ENCODE data around the gene RMND5A.
"Not testable (repeated sequence)": the region's sequence is repeated elsewhere in the genome, so short reads cannot be mapped to it uniquely, and the experiment has no call there.

The RMND5A gene

DNA sequence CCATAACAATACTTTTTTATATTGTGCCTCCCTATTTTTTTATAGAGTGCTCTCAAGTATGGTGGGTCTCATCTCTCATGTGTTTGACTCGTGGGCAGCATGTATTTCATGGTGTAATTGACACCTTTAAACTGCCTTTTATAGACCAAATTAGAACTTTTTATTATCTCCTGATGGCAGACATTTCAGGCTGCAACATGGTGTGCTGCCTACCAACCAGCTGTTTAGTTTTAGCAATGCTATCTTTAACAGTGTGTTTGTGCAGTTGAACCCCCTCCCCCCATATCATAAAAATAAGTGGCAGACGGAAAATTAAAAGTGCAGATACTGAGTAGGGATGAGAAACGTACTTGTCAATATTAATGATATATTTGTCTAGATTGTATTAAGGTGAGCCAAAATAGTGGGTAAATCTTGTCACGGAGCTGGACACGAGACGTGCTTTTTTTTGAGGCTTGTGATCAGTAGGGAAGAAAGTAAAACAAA is 12.0 kb downstream of the RMND5A start:
- H3K4me3 ChIP-seq (ENCODE audit: low read depth, low read length) = not testable (repeated sequence)

- H3K4me3 ChIP-seq (ENCODE audit: low read depth, low read length) = not testable (repeated sequence)
Observed at GRCh38 chr2:86732837-86733236, 12.7 kb downstream of the RMND5A start.

GRCh38 chr2:86733528-86733927 is 13.4 kb downstream of the RMND5A start:
- not testable (repeated sequence) for H3K4me3 ChIP-seq (ENCODE audit: low read depth, low read length)

DNA sequence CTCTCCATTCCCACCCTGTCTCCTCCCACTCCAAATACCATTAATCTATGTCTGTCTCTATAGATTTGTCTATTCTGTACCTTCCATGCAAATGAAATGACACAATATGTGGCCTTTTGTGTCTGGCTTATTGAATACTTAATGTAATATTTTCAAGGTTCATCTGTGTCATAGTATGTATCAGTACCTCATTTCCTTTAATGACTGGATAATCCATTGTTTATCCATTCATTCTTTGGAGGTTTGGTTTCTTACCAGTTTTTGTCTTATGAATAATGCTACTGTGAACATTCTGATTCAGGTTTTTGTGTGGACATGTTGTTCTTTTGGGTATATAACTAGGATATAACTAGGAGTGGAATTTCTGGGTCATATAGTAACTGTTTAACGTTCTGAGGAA is 14.8 kb downstream of the RMND5A start:
- H3K4me3 ChIP-seq (ENCODE audit: low read depth, low read length) = not testable (repeated sequence)

GRCh38 chr2:86739485-86739884 is 19.4 kb downstream of the RMND5A start:
- H3K4me3 ChIP-seq (ENCODE audit: low read depth, low read length) = not testable (repeated sequence)

GRCh38 chr2:86739889-86740288 is 19.8 kb downstream of the RMND5A start:
- not testable (repeated sequence) for H3K4me3 ChIP-seq (ENCODE audit: low read depth, low read length)

DNA sequence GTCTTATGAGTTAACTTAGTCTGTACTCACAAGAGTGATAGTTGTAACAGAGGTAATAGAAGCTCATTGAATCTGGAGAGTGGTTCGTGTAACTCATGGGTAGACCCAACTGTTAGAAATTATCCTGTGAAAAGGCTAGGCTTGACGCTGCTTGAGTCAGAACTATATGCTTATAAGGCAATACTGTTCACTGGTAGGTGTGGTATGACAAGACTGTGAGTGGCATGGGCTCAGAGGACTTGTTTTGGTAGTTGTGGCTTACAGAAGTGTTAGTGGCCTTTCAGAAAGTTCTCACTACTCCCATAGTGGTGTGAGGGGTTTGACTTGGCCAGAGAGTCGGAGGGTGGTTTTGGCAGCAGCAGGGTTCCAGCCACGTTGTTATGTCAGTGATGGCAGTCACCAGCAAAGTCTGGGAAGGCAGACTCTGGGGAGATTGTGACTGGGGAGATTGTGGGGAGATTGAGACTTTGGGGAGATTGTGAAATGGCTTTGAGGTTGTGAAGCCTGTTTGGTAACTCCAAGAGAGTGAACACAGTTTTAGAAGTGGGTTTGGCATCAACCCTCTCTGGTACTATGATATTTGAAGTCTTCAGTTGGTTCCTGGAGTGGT is 21.9 kb downstream of the RMND5A start:
- not testable (repeated sequence) for H3K4me3 ChIP-seq (ENCODE audit: low read depth, low read length)

DNA sequence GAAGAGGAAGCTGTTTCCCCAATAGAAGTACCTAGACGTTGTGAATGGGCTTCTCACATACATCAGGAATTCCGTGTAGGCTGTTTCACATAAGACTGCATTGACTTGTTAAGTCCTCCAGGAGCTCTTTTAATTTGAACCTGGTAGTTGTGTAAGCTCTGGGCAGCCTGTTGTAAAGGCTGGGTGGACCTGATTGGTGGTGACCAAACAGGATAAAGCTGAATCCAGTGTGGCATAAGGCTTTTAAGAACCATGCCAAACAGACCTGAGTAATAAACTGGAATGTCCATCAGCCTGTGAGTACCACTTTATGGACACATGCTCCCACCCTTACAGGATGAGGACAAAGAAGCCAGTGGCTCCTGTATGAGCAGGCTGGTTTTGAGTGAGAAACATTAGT is 24.1 kb downstream of the RMND5A start:
- H3K4me3 ChIP-seq (ENCODE audit: low read depth, low read length) = no peak overlapping the region
- TF ChIP-seq CTCF (IDR thresholded peaks at IDR 0.05; ENCODE audit: borderline replicate concordance, insufficient read depth, low read depth, low read length) = no peak

DNA sequence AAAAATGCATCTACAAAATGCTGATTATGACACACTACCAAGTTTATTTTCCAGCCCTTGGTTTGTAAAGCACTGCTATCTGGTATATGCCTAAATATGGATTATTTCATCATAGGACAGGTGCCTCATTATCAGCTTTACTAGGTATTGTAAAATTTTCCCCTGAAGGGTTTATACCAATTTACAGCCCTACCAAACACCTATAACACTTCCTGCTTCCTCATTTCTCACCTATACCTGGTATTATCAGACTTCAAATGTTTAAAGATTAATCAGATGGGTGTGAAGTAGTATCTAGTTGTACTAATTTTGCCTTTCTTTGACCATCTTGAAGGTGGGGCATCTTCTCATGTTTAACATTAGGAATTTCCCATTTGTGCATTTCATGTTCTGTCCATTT is 26.8 kb downstream of the RMND5A start:
- no peak for TF ChIP-seq CTCF (IDR thresholded peaks at IDR 0.05; ENCODE audit: borderline replicate concordance, insufficient read depth, low read depth, low read length)
- H3K4me3 ChIP-seq (ENCODE audit: low read depth, low read length) = no peak overlapping the region

DNA sequence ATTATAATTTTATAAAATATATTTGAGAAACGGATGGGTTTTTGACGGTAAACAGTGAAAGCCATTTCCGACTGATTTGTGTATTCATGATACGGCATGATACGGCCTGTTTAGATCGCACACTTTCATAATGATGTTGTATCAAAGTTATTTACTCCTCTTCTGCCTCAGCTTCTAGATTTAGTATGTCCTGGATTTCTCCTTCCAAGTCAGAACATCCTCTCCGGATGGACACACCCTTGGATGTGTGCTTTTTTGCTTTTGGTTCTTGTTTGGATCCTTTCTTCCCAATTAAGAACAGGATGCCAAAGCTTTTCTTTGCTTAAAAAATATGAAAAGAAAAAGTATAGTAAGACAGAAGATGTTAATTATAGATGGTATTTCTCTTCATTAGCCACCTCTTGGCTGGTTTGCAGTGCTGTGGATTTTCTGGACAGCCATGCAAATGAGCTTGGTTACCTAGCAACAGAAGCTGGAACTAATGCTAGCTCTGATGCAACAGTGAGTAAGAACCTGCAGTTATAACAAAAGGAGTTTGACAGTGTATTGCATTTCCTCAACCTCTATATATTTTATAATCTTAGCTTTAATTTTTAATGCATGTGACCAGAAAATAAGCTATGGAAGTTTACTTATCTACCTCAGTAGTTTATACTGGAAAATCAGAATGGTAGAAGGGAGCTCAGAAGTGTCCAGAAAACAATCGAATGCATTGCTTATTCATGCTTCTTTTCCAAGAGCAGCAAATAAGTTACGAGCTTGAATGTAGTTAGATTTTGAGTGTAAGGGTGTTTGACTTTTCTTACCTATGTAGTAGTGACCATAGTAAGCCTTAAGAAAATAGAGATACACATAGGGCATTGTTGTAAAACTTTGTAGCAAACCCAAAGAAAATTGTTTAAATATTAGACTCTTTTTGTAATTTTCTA is 27.9 kb downstream of the RMND5A start:
- no peak for TF ChIP-seq CTCF (IDR thresholded peaks at IDR 0.05; ENCODE audit: borderline replicate concordance, insufficient read depth, low read depth, low read length)

GRCh38 chr2:86750240-86750839 is 30.2 kb downstream of the RMND5A start:
- no peak overlapping the region for H3K4me3 ChIP-seq (ENCODE audit: low read depth, low read length)
- no peak for TF ChIP-seq CTCF (IDR thresholded peaks at IDR 0.05; ENCODE audit: borderline replicate concordance, insufficient read depth, low read depth, low read length)

More for the DNA sequence above, 27.9 kb downstream of the RMND5A start:
- no peak overlapping the region for H3K4me3 ChIP-seq (ENCODE audit: low read depth, low read length)

All from GM12875 (cell line).